Mammary epithelial cell (primary cell): ENCODE measurements around the gene FRAS1.

Source experiments
- CTCF ChIP-seq, 2 donors: IDR thresholded peaks in 1 of 2; conservative IDR thresholded peaks in 1 of 2; 2 replicates each; pipeline ENCODE4 v1.5.1; 2011 to 2012; ENCODE audit warnings: inconsistent platforms in 2 of 2, low read length in 2 of 2, mild to moderate bottlenecking in 2 of 2, control low read depth in 1 of 2, low read depth in 1 of 2; ENCODE audit not compliant: insufficient read depth in 1 of 2; ENCODE audit errors: extremely low read depth in 1 of 2
- EZH2 ChIP-seq: IDR thresholded peaks from 2 replicates; pipeline ENCODE4 v1.6.1; 2012; ENCODE audit warnings: low read length, inconsistent platforms, borderline replicate concordance

GRCh38 chr4:78020677-78021076 lies 36.4 kb upstream of the FRAS1 start:
- TF ChIP-seq CTCF (conservative IDR thresholded peaks at IDR 0.05 in 1 of 2, IDR thresholded peaks at IDR 0.05 in 1 of 2; ENCODE audit: extremely low read depth in 1 of 2, insufficient read depth in 1 of 2, low read depth in 1 of 2, low read length in 2 of 2) (no peak), EZH2 (no peak)
